K562 (cell line): ENCODE results near the gene UNC5B. TPM values are rescaled to one million over a fixed set of nuclear protein-coding genes. Genes with fewer than 3 reads are reported as not detected.

Experiments used
- ATF2 ChIP-seq: sonication (generic); formaldehyde crosslinking; IDR thresholded peaks from 2 replicates; pipeline ENCODE4 v1.8.1; 2022; ENCODE audit warnings: missing genetic modification reagents
- ETV6 ChIP-seq, 3 experiments: fragments of 150-350 bp in 1 of 3; sonication (generic) in 1 of 3; formaldehyde crosslinking in 1 of 3; IDR thresholded peaks; 2 replicates each; pipeline versions ENCODE4 v1.6.1 to v1.8.0; 2014 to 2022; ENCODE audit warnings: borderline replicate concordance in 2 of 3, low read depth in 2 of 3, antibody characterized with exemption in 1 of 3, low read length in 1 of 3, mild to moderate bottlenecking in 1 of 3, missing genetic modification reagents in 1 of 3
- GTF2E2 ChIP-seq: fragments of 200-800 bp; sonication (Bioruptor generic); IDR thresholded peaks from 2 replicates; pipeline ENCODE4 v1.6.1; 2016; ENCODE audit warnings: missing genetic modification characterization, missing compliant biosample characterization
- RB1 ChIP-seq: fragments of 450-650 bp; IDR thresholded peaks from 2 replicates; pipeline ENCODE4 v1.6.1; 2017; ENCODE audit warnings: low read depth, mild to moderate bottlenecking
- TEAD1 ChIP-seq, 2 experiments: fragments of 450-650 bp in 1 of 2; sonication (generic) in 1 of 2; formaldehyde crosslinking; IDR thresholded peaks; 2 replicates each; pipeline versions ENCODE4 v1.4.0 to v1.8.0; 2020 to 2022; ENCODE audit warnings: mild to moderate bottlenecking in 2 of 2, missing genetic modification reagents in 1 of 2
- ZBTB17 ChIP-seq: fragments of 450-650 bp; formaldehyde crosslinking; IDR thresholded peaks from 2 replicates; pipeline ENCODE4 v1.4.0; 2020; ENCODE audit warnings: mild to moderate bottlenecking
- ZMIZ1 ChIP-seq, 2 experiments: fragments of 150-350 bp in 1 of 2; IDR thresholded peaks; 2 replicates each; pipeline ENCODE4 v1.6.1; 2012 to 2016; ENCODE audit warnings: low read depth in 2 of 2, low read length in 2 of 2, mild to moderate bottlenecking in 1 of 2, moderate library complexity in 1 of 2
- ZNF24 ChIP-seq: fragments of 450-650 bp; IDR thresholded peaks from 2 replicates; pipeline ENCODE4 v1.6.1; 2016
- ZNF609 ChIP-seq: sonication (generic); formaldehyde crosslinking; IDR thresholded peaks from 2 replicates; pipeline ENCODE4 v1.8.1; 2023; ENCODE audit warnings: missing genetic modification reagents, mild to moderate bottlenecking, borderline replicate concordance
- polyA plus RNA-seq, 8 experiments: library from polyadenylated mRNA; depleted of rRNA in 4 of 8; stranded (reverse) in 5 of 8; unstranded in 3 of 8; fragments of >200 nt; fragmentation: Nextera tagmentation in 2 of 8; fragmentation: Illumina TruSeq in 1 of 8; extraction: Ambion mirVana in 2 of 8; extraction: Trizol in 1 of 8; gene quantifications; 2 replicates each; pipeline versions ENCODE4 v1.2.1 to v1.2.3, GENCODE V29; 2011 to 2014; ENCODE audit warnings: inconsistent platforms in 1 of 8, missing spikeins in 1 of 8
- total RNA-seq, 7 experiments: library from RNA; depleted of rRNA in 6 of 7; stranded (reverse); fragments of >200 nt in 6 of 7; fragmentation: Illumina TruSeq in 2 of 7; extraction: Trizol in 2 of 7; gene quantifications; 2 replicates each; pipeline versions ENCODE4 v1.2.1 to v1.2.3, GENCODE V29; 2011 to 2021; ENCODE audit warnings: low replicate concordance in 1 of 7
- TF ChIP-seq, protein P1 (sequence below): fragments of 250-450 bp; sonication (Bioruptor Pico); IDR thresholded peaks from 2 replicates; pipeline ENCODE4 v1.4.0; 2020; ENCODE audit warnings: mild to moderate bottlenecking

UNC5B gene
- total and polyA plus RNA-seq, 9 of the 15 experiments (the other 6 are each of a cell fraction or from before 2014, with no cell fraction given): 0.10 to 8.4 (median 2.1) TPM

DNA sequence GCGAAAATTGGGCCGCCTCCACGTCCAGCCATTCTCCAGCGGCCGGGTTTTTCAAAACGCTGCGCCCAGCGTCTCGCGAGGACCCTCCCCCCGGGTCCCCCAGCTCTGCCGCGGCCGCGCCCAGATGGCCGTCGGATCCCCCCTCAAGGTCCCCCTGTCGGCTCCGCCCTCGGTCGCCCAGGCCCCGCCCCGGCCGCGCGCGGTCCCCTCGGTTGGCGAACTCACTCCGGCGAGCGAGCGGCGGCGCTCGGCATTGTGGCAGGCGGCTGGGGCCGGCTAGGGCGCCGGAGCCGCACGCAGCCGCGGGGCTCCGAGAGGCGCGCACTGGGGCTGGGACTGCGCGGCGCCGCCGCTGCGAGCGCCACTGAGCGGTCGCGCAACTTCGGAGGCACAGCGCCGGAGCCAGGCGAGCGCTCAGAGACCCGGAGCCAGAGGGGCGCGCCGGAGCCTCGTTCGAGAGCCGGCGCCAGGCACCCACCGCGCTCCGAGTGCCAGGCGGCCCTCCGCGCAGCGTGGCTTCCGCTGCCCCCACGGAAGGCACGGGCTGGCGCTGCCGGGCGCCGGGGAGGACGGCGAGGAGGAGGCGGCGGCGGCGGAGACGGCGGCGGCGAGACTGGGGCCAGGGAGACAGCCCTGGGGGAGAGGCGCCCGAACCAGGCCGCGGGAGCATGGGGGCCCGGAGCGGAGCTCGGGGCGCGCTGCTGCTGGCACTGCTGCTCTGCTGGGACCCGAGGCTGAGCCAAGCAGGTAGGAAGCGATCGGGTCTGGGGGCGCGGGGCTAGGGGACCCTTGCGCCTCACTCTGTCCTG is at the start of gene UNC5B (continued):
- 0 out of 4 replicates have a peak, but pooled peaks of 1 of the 2 experiments have one; percentile 60 for TF ChIP-seq ZMIZ1 (IDR thresholded peaks at IDR 0.05; ENCODE audit: low read depth in 2 of 2, low read length in 2 of 2)
- TF ChIP-seq, protein P1, sequence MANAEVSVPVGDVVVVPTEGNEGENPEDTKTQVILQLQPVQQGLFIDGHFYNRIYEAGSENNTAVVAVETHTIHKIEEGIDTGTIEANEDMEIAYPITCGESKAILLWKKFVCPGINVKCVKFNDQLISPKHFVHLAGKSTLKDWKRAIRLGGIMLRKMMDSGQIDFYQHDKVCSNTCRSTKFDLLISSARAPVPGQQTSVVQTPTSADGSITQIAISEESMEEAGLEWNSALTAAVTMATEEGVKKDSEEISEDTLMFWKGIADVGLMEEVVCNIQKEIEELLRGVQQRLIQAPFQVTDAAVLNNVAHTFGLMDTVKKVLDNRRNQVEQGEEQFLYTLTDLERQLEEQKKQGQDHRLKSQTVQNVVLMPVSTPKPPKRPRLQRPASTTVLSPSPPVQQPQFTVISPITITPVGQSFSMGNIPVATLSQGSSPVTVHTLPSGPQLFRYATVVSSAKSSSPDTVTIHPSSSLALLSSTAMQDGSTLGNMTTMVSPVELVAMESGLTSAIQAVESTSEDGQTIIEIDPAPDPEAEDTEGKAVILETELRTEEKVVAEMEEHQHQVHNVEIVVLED (CRISPR knock-in tag): peak; percentile 58
- no peak for TF ChIP-seq ATF2 (CRISPR knock-in tag)
- peak; percentile 91 for TF ChIP-seq GTF2E2 (tag)
- peak; percentile 84 for TF ChIP-seq RB1
- 0 out of 2 replicates have a peak, but pooled peaks have one; percentile 30 for TF ChIP-seq ZNF609 (CRISPR knock-in tag)
- TF ChIP-seq ZNF24: peak; percentile 68; the same call in 1 of the 2 replicates
- TF ChIP-seq TEAD1 (CRISPR knock-in tag; IDR thresholded peaks at IDR 0.05): peak in 1 of 2 experiments; percentile 29; a peak in 1 of 4 replicates
- peak; percentile 50; the same call in 1 of the 2 replicates for TF ChIP-seq ZBTB17
- TF ChIP-seq ETV6 (IDR thresholded peaks at IDR 0.05; ENCODE audit: borderline replicate concordance in 1 of 2, low read depth in 2 of 2, low read length in 1 of 2): 0 out of 4 replicates have a peak, but pooled peaks of 1 of the 2 experiments have one; percentile 33
- TF ChIP-seq ETV6 (CRISPR knock-in tag; IDR thresholded peaks at IDR 0.05; ENCODE audit: borderline replicate concordance): no peak
